Measurements from ENCODE around the gene MAGEA2. TPM values are rescaled to one million over a fixed set of nuclear protein-coding genes. Genes with fewer than 3 reads are reported as not detected.
"Not testable (repeated sequence)": the region's sequence is repeated elsewhere in the genome, so short reads cannot be mapped to it uniquely, and the experiment has no call there.

The MAGEA2 gene
- total RNA-seq, 1 experiment from 2014 or later = 28.7 TPM

DNA sequence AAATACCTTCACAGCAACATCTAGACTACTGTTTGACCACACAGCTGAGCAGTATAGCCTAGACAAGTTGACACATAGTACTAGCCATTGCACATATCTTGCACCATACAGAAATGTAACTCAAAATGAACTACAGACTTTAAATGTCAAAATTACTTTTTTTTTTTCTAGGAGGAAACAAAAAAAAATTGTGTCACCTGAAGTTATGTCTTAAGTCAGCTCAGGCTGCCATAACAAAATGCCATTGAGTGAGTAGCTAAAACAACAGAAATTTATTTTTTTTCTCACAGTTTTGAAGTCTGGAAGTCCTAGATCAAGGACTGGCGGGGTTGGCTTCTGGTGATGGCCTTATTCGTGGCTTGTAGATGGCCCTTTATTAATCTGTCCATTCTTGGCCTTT is 44.5 kb downstream of the MAGEA2 start, which contains the start of gene CSAG2:
TSS of gene CSAG2 (minus strand) at position 101 of the 400 bp plus-strand sequence. CDS start 161 bp downstream, outside the sequence.
- not testable (repeated sequence) for DNase-seq (ENCODE audit: low read depth)

- DNase-seq (ENCODE audit: low read depth) = not testable (repeated sequence)
Measured at GRCh38 chrX:152706500-152706899, 47.1 kb downstream of the MAGEA2 start.

DNA sequence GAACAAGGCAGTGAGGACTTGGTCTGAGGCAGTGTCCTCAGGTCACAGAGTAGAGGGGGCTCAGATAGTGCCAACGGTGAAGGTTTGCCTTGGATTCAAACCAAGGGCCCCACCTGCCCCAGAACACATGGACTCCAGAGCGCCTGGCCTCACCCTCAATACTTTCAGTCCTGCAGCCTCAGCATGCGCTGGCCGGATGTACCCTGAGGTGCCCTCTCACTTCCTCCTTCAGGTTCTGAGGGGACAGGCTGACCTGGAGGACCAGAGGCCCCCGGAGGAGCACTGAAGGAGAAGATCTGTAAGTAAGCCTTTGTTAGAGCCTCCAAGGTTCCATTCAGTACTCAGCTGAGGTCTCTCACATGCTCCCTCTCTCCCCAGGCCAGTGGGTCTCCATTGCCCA is 53.3 kb downstream of the MAGEA2 start:
- DNase-seq (ENCODE audit: low read depth) = not testable (repeated sequence)

Other genes starting within 250 kb of the MAGEA2 start
- gene GABRQ, start 115.9 kb downstream of the MAGEA2 start, total RNA-seq (2014; rRNA removed; shearing (Covaris generic)) = 2.3 and 2.7 TPM in 2 replicates
- 93.5 and 116 TPM in 2 replicates for gene MAGEA3, start 55.0 kb downstream of the MAGEA2 start, total RNA-seq (2014; rRNA removed; shearing (Covaris generic))
- 1.1 and 3.4 TPM in 2 replicates for gene CSAG2, start 44.6 kb downstream of the MAGEA2 start, total RNA-seq (2014; rRNA removed; shearing (Covaris generic))
- 16.1 and 16.7 TPM in 2 replicates for gene MAGEA2B, start 39.2 kb downstream of the MAGEA2 start, total RNA-seq (2014; rRNA removed; shearing (Covaris generic))
- 32.1 and 33.2 TPM in 2 replicates for gene CSAG1, start 20.1 kb downstream of the MAGEA2 start, total RNA-seq (2014; rRNA removed; shearing (Covaris generic))
- gene MAGEA12, start 20.1 kb downstream of the MAGEA2 start, total RNA-seq (2014; rRNA removed; shearing (Covaris generic)) = 91.4 and 93.6 TPM in 2 replicates
- 2.2 and 8.7 TPM in 2 replicates for gene CSAG3, start 5.4 kb upstream of the MAGEA2 start, total RNA-seq (2014; rRNA removed; shearing (Covaris generic))
- 85.4 and 95.8 TPM in 2 replicates for gene MAGEA6, start 15.8 kb upstream of the MAGEA2 start, total RNA-seq (2014; rRNA removed; shearing (Covaris generic))
- gene CETN2, start 76.9 kb upstream of the MAGEA2 start, total RNA-seq (2014; rRNA removed; shearing (Covaris generic)) = 42.1 and 44.6 TPM in 2 replicates
- gene NSDHL, start 77.2 kb upstream of the MAGEA2 start, total RNA-seq (2014; rRNA removed; shearing (Covaris generic)) = 8.7 and 12.4 TPM in 2 replicates
- 2.9 and 3.3 TPM in 2 replicates for gene ZNF185, start 144.2 kb upstream of the MAGEA2 start, total RNA-seq (2014; rRNA removed; shearing (Covaris generic))
- not detected in 2 replicates for gene PNMA5, start 240.3 kb upstream of the MAGEA2 start, total RNA-seq (2014; rRNA removed; shearing (Covaris generic))